Testis (tissue), 2 donors: ENCODE data around the gene BCORL1.

Source experiments
- POLR2A ChIP-seq: fragments of 450-650 bp; IDR thresholded peaks from one replicate; pipeline ENCODE4 v1.6.1; 2017; ENCODE audit warnings: antibody characterized with exemption, mild to moderate bottlenecking, moderate library complexity
- TF ChIP-seq, protein P1 (sequence below), 3 experiments: fragments of 450-650 bp in 2 of 3; fragments of 200-600 bp in 1 of 3; sonication (generic) in 1 of 3; IDR thresholded peaks; one replicate each; pipeline ENCODE4 v1.5.1; 2016 to 2019; ENCODE audit warnings: antibody characterized with exemption in 3 of 3, mild to moderate bottlenecking in 2 of 3, moderate library complexity in 1 of 3

DNA sequence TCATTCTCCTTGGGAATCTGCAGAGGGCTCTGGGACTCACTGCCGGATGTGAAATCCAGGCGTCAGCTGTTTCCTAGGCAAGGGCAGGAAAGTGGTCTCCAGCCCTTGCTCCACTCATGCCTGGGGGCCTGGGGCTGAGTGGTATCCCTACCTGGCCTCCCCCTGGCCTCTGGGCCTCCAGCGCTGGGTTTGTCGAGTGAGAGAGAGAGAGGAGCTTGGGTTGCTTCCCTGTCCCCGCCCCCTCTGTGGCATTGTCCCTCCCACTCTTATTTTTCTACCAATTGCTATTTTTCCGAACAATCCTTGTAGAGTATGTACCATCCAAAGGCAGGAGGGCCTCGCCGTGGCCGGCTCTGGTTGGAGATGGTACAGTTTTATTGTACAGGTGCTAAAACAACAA, 74.8 kb downstream of the BCORL1 start:
- TF ChIP-seq, protein P1, sequence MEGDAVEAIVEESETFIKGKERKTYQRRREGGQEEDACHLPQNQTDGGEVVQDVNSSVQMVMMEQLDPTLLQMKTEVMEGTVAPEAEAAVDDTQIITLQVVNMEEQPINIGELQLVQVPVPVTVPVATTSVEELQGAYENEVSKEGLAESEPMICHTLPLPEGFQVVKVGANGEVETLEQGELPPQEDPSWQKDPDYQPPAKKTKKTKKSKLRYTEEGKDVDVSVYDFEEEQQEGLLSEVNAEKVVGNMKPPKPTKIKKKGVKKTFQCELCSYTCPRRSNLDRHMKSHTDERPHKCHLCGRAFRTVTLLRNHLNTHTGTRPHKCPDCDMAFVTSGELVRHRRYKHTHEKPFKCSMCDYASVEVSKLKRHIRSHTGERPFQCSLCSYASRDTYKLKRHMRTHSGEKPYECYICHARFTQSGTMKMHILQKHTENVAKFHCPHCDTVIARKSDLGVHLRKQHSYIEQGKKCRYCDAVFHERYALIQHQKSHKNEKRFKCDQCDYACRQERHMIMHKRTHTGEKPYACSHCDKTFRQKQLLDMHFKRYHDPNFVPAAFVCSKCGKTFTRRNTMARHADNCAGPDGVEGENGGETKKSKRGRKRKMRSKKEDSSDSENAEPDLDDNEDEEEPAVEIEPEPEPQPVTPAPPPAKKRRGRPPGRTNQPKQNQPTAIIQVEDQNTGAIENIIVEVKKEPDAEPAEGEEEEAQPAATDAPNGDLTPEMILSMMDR (IDR thresholded peaks at IDR 0.05) = no peak
- no peak for TF ChIP-seq POLR2A
